HG03060 (cell line): ENCODE data around the gene SRGAP2C.
A peak's percentile ranks its signal among the peaks of the same experiment; 100 is the strongest.
"Not testable (repeated sequence)": the region's sequence is repeated elsewhere in the genome, so short reads cannot be mapped to it uniquely, and the experiment has no call there.

Experiments
- ATAC-seq: cut with Tn5 transposase; IDR thresholded peaks from one replicate; pipeline ENCODE4 v1.9.1; 2021; ENCODE audit warnings: low read depth, moderate number of reproducible peaks; ENCODE audit not compliant: unreplicated experiment

The SRGAP2C gene

DNA sequence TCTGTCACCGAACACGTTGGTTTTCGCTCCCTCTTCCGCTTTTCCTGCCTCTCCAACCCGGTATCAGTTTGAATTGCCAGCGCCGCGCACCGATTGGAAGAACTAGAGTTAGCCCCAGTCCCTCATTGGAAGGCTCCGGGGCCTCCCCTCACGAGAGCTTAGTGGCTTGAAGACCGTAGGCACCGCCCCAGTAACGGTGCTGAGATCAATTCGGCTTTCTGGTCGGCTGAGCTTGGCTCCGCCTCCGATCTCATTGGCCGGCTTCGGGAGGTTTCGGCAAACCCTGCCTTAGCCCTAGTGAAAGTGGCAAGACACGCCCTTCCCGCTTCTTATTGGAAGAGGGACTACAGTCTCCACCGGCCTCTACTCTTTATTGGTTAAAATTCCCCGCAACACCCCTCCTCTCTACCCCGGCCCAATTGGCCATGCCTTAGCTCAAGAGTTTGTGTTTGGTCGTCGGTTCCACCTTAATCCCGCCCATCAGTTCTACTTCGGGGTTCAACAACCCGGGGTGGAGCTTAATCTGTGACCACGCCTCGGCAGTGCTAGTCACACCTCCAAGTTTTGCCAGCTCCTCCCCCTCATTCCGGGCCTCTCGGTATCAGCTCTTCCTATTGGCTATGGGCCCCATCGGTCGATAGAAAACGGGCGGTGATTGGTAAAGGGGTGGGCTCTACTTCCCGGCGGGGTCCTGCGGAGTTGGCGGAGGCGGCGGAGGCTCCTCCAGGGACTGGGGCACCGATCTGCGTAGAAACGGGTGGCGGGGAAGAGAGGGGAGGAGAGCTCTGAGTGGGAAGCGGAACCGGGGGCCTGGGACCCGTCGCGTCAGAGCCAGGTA lies at the start of gene SRGAP2C, which contains the start of gene FAM72B:
SRGAP2C (plus strand) TSS at position 686 of the 838 bp plus-strand sequence. CDS start 2,472 bp downstream, outside the sequence.
FAM72B (minus strand) TSS at position 51 of the 838 bp plus-strand sequence. CDS start 851 bp downstream, outside the sequence.
- ATAC-seq: peak; percentile 85

DNA sequence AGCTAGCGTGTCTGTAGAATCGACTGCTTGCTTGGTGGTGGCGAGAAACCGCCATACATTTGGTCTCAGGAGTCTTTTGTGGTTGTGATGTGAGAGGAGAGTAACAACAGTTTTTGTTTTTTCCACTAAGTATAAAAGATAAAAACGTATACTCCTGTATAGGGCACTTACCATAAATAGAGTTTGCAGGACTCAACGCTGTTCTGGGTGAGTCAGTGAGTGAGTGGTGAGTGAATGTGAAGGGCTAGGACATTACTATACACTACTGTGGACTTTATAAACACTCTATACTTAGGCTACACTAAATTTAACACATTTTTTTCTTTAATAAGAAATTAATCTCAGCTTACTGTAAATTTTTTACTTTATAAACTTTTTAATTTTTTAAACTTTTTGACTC lies 44.4 kb upstream of the SRGAP2C start:
- not testable (repeated sequence) for ATAC-seq

DNA sequence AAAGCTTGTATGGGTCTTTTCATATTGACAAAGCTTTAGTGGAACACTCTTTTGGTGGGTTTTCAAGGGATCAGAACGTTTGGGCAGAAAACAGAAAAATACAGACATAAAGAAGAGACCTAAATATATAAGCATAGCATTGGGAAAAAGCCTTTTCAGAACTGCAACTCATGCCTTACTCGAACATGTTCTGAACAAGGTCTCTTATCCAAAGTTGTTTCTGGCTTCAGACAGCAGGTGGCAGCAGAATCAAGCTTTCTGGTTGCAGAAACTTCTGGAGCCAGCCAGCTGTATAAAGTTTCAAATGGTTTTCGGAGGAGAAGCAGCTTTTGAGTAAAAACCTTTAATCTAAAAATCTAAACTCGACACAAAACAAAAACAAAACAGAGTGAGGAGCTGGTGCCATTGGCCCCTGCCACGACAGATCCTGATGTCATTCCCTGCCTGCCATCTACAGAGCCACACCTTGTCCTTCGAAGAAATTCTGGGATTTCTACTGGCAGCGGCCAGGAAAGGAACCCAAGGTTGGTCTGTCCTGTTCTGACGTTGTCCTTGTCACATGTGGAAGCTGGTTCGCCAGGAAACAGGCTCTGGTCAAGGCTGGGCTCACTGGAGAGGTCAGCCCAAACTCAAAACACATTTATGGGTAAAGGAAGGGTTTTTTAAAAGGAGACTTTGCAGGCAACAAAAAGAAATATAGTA lies 36.1 kb upstream of the SRGAP2C start:
- not testable (repeated sequence) for ATAC-seq

DNA sequence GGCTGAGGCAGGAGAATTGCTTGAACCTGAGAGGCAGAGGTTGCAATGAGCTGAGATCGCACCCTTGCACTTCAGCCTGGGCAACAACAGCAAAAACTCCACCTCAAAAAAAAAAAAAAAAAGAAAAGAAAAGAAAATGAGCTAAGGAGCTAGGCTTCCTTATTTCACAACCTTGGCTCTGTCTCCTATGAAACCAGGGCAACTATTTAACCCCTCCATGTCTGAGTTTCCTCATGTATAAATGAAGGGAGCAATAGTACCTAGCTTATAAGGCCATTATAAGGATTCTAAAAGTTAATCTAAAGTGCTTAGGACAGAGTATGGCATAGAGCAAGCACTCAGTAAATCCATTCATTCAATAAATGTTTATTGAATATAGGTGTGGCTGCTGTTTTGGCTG lies 33.5 kb upstream of the SRGAP2C start:
- not testable (repeated sequence) for ATAC-seq

DNA sequence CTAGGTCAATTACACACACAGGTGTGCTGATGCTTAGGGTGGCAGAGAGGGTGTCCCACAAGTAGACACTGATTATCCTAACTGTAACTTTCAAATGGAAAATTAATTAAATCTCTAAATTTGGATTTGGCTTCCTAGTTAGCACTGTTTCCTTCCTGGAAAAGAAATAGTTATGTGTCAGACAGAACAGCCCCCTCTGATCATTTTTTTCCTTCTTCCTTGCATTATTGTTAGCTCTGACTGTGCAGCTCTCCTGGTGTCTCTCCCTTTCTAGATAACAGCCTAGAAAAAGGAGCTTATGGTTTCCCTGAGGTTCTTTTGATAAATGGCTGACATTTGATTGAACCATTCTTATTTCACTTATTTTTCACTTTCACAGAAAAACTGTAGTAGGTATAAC lies 32.0 kb upstream of the SRGAP2C start:
- not testable (repeated sequence) for ATAC-seq

DNA sequence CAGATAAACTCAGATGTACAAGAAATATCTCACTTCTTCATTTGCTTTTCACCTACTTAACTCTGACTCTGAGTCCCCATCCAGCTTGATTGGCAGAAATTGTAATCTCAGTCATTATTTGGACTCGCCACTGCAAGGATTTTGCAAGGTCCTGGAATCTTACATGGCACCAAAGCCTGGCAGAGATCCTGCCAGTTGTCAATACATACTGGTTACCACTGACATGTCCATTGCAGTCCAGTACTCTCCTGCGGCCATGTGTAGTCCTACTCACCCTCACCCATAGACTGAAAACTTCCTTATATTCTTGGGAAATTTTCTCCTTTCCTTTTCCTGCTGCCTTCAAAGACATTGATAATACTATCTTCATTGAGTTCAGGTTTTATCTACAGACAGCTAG lies 30.0 kb upstream of the SRGAP2C start:
- not testable (repeated sequence) for ATAC-seq

DNA sequence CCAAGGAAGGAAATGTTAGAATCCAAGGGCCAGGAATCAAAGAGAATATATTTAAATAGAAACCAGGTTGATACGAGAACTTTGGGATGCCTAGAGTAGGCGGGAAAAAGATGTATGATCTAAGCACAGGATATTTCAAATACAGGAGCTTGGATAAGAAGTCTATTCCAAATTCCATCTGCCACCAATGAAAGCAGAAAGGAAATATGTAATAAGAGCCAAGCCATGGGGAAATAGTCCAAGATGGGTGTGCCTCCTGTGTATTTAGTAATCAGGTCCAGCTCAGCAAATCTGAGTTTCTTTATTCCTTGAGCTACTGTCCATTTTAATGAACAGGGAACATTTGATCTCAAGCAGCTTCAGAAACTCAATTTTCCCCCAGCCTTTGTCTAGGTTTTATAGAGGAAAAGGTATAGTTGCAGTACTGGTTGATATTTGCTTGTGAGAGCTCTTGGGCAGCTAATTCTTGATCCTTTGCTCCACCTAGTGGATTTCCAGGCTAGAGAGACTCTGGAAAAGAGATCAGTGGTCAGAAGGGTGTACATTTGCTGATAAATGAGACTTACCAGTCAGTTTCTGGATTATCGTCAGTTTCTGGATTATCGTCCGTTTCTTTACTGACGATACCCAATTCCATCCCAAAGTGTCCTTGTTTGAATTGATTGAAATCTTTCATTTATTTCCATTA lies 29.0 kb upstream of the SRGAP2C start:
- not testable (repeated sequence) for ATAC-seq

DNA sequence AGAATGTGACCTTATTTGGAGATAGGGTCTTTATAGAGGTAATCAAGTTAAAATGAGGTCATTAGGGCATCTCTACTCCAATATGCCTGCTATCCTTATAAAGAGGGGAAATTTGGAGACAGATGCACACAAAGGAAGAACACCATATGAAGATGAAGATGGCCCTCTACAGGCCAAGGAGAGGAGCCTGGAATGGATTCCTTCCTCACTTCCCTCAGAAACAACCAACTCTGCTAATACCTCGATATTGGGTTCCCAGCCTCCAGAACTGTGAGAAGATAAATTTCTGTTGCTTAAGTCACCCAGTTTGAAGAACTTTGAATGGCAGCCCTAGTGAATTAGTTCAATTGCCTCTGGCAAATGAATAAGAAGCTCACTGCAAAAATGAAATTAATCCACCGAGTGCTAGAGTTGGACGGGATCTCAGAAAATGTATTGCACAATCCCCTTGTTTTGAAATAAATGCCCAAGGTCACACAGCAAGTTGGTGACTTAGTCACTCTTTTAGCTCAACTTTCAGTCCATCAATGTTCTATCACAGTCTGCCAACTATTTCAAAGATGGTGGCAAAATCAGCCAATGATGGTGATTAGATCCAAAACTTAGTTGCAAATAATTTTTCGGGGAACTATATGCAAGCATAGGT lies 27.7 kb upstream of the SRGAP2C start:
- ATAC-seq: not testable (repeated sequence)

DNA sequence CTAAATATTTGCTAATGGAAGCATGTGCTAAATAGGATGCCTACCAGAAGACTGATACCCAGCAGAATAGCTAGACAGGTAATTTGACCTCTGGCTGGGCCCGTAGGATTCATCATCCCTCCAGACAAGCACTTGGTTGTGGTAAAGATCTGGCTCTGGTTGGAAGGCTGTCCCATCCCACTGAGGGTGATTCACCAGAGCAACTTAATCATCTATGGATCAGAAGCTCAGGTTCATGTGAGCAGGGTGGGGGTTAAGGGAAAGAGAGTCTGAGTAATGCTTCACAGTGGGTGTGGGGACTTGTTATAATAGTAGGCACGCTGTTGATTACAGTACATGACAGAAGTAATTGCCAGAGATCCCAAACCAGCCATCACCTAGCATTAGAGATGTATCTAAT lies 27.2 kb upstream of the SRGAP2C start:
- not testable (repeated sequence) for ATAC-seq

DNA sequence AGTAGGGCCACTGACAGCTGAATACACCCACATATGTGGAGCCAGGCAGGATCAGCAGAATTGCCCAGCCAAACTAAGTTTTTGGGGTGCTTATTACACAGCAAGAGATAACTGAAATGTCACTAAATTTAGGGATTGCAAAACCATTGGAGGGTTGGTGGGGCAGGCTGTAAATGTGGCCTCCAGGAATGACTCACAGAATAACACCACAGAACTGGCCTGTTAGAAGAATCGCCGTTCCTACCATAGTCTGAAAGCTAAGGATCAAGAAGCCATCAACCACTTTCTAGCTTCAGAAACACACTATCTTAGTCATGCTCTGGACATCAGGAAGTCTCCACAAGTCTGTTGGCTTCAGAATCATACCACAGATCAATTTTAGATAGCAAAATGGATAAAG lies 24.7 kb upstream of the SRGAP2C start:
- ATAC-seq: not testable (repeated sequence)

DNA sequence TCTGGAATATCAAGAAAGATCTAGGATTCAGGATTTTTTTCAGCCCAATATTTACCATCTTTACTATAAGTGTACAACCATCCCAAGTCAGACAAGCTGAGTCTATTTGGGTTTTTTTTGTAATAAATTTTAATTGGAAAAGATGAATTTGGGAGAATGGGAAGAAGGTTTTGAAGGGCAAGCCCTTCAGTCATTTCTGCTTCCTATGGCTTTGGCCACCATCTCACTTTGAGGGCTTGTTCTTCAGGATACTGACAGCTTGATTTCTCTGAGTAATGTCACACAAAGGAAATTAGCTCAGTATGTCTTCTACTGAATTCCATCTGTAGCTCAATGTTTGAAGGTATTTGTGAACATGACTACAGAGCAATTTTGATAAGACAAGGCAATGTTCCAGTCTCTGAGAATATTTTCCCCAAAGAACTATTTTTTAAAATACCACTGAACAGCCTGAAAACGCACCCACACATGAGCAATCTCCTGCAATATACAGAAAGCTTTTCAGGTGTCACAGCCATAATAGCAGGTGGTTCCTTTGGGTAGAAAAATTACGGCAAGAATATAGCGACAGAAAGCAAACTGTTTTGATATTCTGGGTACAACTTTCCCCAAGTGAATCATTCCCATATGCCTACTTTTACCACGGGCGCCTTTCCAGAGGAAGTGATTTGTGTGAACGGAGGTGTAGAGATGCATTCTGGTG lies 23.4 kb upstream of the SRGAP2C start:
- not testable (repeated sequence) for ATAC-seq

DNA sequence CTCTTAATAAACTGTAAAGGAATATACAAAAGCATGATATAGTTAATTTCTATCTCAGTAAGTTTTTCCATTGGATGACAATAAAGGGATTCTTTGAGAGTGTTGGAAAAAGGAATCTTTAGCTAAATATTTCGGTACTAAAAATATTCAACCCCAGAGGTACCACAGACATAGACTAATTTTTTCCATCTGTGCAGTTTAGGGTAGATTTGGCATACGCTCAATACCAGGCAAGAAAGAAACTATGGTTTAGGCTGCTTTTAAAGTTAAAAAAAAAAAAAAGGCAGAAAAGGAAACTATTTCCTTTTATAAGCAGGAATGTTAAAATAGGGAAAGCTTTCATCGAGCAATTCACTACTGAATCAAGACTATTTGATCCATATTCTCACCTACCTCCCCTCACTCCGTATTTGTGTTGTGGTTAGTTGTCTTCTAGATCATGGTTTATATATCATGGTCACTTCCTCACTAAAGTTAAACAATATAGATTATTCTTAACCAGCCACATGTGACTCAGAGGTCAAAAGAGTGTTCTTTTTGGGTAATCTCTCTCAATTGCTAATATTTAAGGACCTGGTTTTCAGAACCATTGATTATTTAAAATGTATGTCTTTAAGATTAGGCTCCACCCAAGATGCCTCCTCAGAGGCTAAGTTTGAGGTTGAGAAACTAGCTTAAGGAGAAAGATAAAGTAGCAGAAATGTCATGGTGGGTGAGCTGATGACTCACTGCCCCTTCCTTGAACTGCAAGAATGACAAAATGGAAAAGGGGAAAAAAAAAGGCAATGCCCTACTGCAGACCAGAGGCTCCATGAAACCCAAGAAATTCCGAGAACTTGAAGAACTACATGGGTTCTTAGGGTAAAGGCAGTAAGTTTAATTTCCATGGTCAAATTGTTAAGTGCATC lies 20.7 kb upstream of the SRGAP2C start:
- ATAC-seq: not testable (repeated sequence)

DNA sequence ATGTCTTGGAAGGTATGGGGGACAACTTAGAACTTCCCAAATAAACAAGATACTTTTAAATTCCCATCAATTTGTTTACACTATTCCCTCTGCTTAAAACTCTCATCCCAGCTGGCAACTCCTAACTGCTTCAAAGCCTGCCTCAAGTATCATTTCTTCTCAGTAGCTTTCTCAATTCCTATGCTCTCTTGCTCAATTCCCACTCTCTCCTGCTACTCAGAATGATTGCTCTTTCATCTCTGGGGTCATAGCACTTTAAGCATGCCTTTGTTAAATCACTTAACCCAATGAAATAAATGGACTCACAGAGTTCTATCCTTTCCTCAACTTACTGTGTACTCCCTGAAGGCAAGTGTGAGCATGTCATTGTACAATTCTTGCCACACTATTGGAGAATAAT lies 19.5 kb upstream of the SRGAP2C start:
- not testable (repeated sequence) for ATAC-seq

DNA sequence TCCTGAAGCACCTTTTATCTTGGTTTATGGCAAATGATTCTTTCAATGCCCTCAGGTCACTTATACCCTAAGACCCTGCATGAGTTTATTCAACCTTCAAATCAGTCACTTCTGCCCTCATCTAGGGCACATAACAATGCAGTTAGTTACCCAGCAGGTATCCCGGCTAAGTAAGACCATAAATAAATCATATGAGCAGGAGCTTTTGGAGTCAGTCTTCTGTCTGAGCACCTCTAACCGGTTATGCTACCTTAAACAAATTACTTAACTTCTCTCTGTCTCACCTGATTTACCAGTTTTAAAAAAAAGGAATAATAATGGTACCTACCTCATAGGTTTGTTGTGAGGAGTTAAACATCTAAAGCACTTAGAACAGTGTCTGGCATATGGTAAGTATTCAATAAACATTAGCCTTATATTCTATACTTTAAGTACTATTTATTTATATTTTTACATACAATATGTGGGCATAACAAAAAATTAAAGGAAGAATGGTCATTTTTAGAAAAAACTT lies 17.5 kb upstream of the SRGAP2C start:
- ATAC-seq: not testable (repeated sequence)

DNA sequence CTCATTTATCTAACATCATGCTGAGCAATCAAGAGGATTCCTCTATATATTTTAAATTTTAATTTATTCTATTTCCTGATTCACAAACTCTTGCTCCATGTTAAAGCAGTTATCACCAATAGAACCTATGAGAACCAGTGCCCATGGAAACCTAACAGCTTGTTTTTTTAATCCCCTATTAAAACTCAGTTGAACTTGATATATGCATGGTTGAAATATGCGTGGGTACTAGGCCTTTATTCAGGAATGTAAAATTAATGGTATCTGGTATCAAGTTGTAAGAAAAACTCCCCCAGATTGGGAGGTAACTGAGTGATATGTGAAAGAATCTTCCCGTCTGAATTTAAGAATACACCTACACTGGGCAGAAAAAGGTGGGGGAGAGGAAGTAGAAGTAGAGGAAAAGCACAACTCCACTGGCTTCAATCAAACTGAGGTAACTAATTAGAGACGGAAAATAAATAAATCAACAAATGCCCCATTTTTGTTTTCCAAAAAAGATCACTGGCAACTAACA lies 16.6 kb upstream of the SRGAP2C start:
- ATAC-seq: not testable (repeated sequence)

DNA sequence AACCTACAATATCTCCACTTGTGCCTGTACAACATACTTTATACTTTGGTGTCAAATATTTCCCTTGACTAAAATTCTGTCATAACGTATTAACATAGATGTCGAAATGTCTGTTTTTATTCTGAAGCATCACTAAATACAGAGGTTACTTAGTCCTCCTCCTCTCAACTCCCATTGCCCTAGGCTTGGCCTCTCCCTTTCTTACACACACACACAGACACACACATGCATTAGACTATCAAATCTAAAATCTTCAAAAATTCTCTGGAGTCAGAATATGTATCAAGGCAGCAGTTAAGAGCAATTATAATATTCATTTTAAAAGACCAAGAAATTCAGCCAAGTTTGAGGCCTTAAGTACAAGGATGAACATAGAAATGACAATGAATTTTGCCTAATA lies 8.1 kb upstream of the SRGAP2C start:
- not testable (repeated sequence) for ATAC-seq

DNA sequence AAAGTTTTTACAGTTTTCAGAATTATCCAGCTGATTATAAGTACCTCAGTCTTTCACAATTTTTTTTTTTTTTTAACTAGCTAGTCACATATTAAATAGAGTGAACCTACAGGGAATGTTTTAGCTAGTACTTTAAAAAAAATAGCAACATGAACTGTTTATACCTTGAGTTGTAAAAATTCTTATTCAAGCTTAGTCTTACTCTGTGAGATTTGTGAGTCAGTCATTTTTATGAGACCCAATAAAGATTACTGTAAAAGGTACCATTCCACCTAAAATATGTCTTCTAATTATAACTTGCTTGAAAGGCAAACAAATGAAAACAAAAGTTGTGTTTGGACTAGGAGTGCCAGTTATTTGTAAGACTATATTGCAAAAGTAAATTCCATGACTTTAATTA lies 6.6 kb upstream of the SRGAP2C start:
- not testable (repeated sequence) for ATAC-seq

DNA sequence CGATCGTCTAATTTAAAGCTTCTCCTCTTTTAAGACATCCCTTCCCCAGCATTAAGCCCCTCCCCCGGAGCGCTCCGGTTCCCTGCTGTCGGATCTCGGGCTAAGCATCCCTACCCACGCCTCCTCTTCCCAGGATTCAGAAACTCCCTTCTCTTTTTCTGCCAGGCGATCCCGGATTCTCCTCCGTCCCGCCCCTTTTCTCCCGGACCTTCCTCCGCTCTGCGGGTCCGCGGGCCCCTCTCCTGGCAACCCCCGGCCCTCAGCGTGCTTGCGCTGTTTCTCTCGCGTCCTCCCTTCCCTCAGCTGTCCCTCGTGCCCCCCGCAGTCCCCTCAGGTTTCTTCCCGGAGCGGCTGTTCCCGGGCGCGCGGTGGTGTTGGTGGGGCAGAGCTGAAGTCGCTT lies 908 bp upstream of the SRGAP2C start:
- not testable (repeated sequence) for ATAC-seq
